GM21723 (cell line): ENCODE data around the gene C18orf32.
A peak's percentile ranks its signal among the peaks of the same experiment; 100 is the strongest.
"Not testable (repeated sequence)": the region's sequence is repeated elsewhere in the genome, so short reads cannot be mapped to it uniquely, and the experiment has no call there.

Experiments
- ATAC-seq: cut with Tn5 transposase; IDR thresholded peaks from one replicate; pipeline ENCODE4 v1.9.1; 2021; ENCODE audit warnings: mild to moderate bottlenecking, moderate library complexity; ENCODE audit not compliant: unreplicated experiment

C18orf32 gene

GRCh38 chr18:49472459-49472858, 14.6 kb downstream of the C18orf32 start:
- no peak for ATAC-seq

GRCh38 chr18:49471532-49471931, 15.5 kb downstream of the C18orf32 start:
- no peak for ATAC-seq

GRCh38 chr18:49467599-49467998, 19.4 kb downstream of the C18orf32 start:
- ATAC-seq = no peak

- no peak for ATAC-seq
These were observed 19.9 kb downstream of the C18orf32 start for GRCh38 chr18:49467019-49467563.

GRCh38 chr18:49464718-49465598, 22.1 kb downstream of the C18orf32 start:
- no peak for ATAC-seq

- no peak for ATAC-seq
These were observed 25.4 kb downstream of the C18orf32 start for GRCh38 chr18:49461602-49461977.

- no peak for ATAC-seq
These were observed 25.9 kb downstream of the C18orf32 start for GRCh38 chr18:49460976-49461601.

- ATAC-seq = peak; percentile 45
These were observed 27.4 kb downstream of the C18orf32 start for GRCh38 chr18:49459404-49460171.

GRCh38 chr18:49457616-49458015, 29.4 kb downstream of the C18orf32 start:
- ATAC-seq = no peak

- ATAC-seq = no peak
These were observed 30.2 kb downstream of the C18orf32 start for GRCh38 chr18:49456794-49457193.

GRCh38 chr18:49452534-49452933, 34.5 kb downstream of the C18orf32 start:
- ATAC-seq = not testable (repeated sequence)

- ATAC-seq = no peak
These were observed 39.0 kb downstream of the C18orf32 start for GRCh38 chr18:49447810-49448745.

- ATAC-seq = no peak
These were observed 40.6 kb downstream of the C18orf32 start for GRCh38 chr18:49446481-49446880.

- ATAC-seq = no peak
These were observed 42.5 kb downstream of the C18orf32 start for GRCh38 chr18:49444581-49444980.

- ATAC-seq = no peak
These were observed 43.2 kb downstream of the C18orf32 start for GRCh38 chr18:49443837-49444236.

- ATAC-seq = no peak
These were observed 45.6 kb downstream of the C18orf32 start for GRCh38 chr18:49441338-49441938.

- ATAC-seq = no peak
These were observed 51.9 kb downstream of the C18orf32 start for GRCh38 chr18:49435170-49435569.

GRCh38 chr18:49432602-49433001, 54.4 kb downstream of the C18orf32 start:
- ATAC-seq = no peak

GRCh38 chr18:49431165-49431962, 55.7 kb downstream of the C18orf32 start:
- no peak for ATAC-seq
